Hepatocyte (in vitro differentiated cells): ENCODE data around the gene PDE4B. TPM values are rescaled to one million over a fixed set of nuclear protein-coding genes. Genes with fewer than 3 reads are reported as not detected.

Experiments used
- DNase-seq: peaks from one replicate; pipeline ENCODE4 v3.0.0-alpha.2; 2016; ENCODE audit warnings: low spot score
- H2AFZ ChIP-seq: fragments of 200-600 bp; sonication (generic); 2 replicates; pipeline ENCODE4 v1.6.0; 2016; ENCODE audit warnings: antibody characterized with exemption, mild to moderate bottlenecking
- H3K27ac ChIP-seq: fragments of 200-600 bp; sonication (generic); 2 replicates; pipeline ENCODE4 v1.5.1; 2016; ENCODE audit warnings: mild to moderate bottlenecking
- H3K27me3 ChIP-seq: fragments of 200-600 bp; sonication (generic); 2 replicates; pipeline ENCODE4 v1.6.1; 2016
- H3K36me3 ChIP-seq: fragments of 200-600 bp; sonication (generic); replicated peaks from 2 replicates; pipeline ENCODE4 v1.5.1; 2016; ENCODE audit warnings: low read depth; ENCODE audit not compliant: insufficient read depth
- H3K4me1 ChIP-seq: fragments of 200-600 bp; sonication (generic); 2 replicates; pipeline ENCODE4 v1.5.1; 2016; ENCODE audit warnings: mild to moderate bottlenecking, moderate library complexity; ENCODE audit not compliant: insufficient read depth
- H3K4me2 ChIP-seq: fragments of 200-600 bp; sonication (generic); 2 replicates; pipeline ENCODE4 v1.6.0; 2016
- H3K4me3 ChIP-seq: fragments of 200-600 bp; sonication (generic); 2 replicates; pipeline ENCODE4 v1.5.1; 2016; ENCODE audit warnings: mild to moderate bottlenecking
- H3K79me2 ChIP-seq: fragments of 200-600 bp; sonication (generic); 2 replicates; pipeline ENCODE4 v1.6.0; 2017; ENCODE audit warnings: mild to moderate bottlenecking
- H3K9me2 ChIP-seq: fragments of 200-600 bp; sonication (generic); replicated peaks from 2 replicates; pipeline ENCODE4 v1.6.0; 2017; ENCODE audit warnings: mild to moderate bottlenecking; ENCODE audit not compliant: insufficient read depth
- H3K9me3 ChIP-seq: fragments of 200-600 bp; sonication (generic); 2 replicates; pipeline ENCODE4 v1.5.1; 2016; ENCODE audit warnings: low read depth, mild to moderate bottlenecking
- H4K20me1 ChIP-seq: fragments of 200-600 bp; sonication (generic); 2 replicates; pipeline ENCODE4 v1.6.0; 2016; ENCODE audit warnings: mild to moderate bottlenecking; ENCODE audit not compliant: insufficient read depth, poor library complexity, severe bottlenecking
- EZH2 ChIP-seq: fragments of 200-600 bp; sonication (generic); IDR thresholded peaks from 2 replicates; pipeline ENCODE4 v1.6.1; 2016; ENCODE audit warnings: antibody characterized with exemption, mild to moderate bottlenecking, borderline replicate concordance
- EZH2phosphoT487 ChIP-seq: fragments of 200-600 bp; sonication (generic); IDR thresholded peaks from one replicate; pipeline ENCODE4 v1.6.1; 2018; ENCODE audit warnings: antibody characterized with exemption, mild to moderate bottlenecking, low read depth, moderate library complexity; ENCODE audit not compliant: unreplicated experiment, severe bottlenecking
- WGBS: methylation state at CpG from one replicate; pipeline ENCODE4 v1.1.6; 2016; ENCODE audit warnings: low lambda C conversion rate; ENCODE audit errors: missing lambda C conversion rate; 5-methylcytosine and 5-hydroxymethylcytosine counted together
- polyA plus RNA-seq: library from polyadenylated mRNA; unstranded; fragments of >200 nt; fragmentation: Nextera tagmentation; extraction: Ambion mirVana; gene quantifications from 2 replicates; pipeline ENCODE4 v1.2.1, GENCODE V29; 2016
- total RNA-seq: library from RNA; depleted of rRNA; stranded (reverse); fragments of >200 nt; gene quantifications from 2 replicates; pipeline ENCODE4 v1.2.3, GENCODE V29; 2014
- TF ChIP-seq, protein P1 (sequence below): fragments of 200-600 bp; sonication (generic); IDR thresholded peaks from 2 replicates; pipeline ENCODE4 v1.5.1; 2016; ENCODE audit warnings: antibody characterized with exemption, mild to moderate bottlenecking; ENCODE audit not compliant: poor library complexity

Gene PDE4B
- total and polyA plus RNA-seq, 2 experiments from 2014 or later, result 1.8 to 3.4 TPM

DNA sequence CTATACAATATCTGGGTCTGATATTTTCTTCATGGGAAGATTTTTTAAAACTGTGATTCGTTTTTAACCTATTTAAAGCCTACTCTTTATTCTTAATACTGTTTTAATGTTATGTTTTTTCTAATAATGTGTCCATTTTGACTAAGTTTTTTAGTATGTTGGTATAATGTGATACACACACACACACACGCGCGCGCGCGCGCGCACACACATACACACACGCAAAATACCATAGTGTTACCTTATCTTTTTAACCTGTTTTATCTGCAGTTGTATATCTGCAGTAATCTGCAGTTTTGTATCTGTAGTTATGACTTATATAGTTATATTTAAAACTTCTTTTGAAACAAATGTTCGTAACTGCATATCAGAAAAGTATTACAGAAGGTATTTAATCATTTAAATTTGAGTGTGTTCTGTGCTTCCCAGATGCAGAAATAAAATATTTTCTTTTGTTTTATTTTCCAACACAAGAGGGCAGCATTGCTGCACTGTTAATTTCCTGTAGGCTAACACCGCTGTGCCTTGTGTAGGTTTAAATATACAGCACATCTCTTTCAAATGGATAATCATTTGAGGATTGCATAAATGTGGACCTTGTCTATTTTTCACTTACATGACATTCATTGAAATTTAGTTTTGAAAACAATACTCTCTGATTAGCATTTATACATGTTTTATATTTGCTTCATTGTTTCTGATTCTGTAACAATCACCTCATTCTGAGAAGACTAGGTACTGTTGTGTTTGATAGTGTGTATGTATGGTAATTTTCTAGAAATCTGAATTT lies 166.1 kb downstream of the PDE4B start:
- no peaks in the 10 kb centered on the region for H3K9me3 ChIP-seq
- no peaks in the 10 kb centered on the region for H3K79me2 ChIP-seq
- TF ChIP-seq, protein P1, sequence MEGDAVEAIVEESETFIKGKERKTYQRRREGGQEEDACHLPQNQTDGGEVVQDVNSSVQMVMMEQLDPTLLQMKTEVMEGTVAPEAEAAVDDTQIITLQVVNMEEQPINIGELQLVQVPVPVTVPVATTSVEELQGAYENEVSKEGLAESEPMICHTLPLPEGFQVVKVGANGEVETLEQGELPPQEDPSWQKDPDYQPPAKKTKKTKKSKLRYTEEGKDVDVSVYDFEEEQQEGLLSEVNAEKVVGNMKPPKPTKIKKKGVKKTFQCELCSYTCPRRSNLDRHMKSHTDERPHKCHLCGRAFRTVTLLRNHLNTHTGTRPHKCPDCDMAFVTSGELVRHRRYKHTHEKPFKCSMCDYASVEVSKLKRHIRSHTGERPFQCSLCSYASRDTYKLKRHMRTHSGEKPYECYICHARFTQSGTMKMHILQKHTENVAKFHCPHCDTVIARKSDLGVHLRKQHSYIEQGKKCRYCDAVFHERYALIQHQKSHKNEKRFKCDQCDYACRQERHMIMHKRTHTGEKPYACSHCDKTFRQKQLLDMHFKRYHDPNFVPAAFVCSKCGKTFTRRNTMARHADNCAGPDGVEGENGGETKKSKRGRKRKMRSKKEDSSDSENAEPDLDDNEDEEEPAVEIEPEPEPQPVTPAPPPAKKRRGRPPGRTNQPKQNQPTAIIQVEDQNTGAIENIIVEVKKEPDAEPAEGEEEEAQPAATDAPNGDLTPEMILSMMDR, result peak; percentile 72
- no peak for TF ChIP-seq EZH2
- H2AFZ ChIP-seq, result no peak overlapping the region
- H3K27ac ChIP-seq, result no peak overlapping the region
- no peaks in the 10 kb centered on the region for H3K9me2 ChIP-seq
- DNase-seq, result peak; percentile 59
- H3K27me3 ChIP-seq, result no peaks in the 10 kb centered on the region
- H3K4me2 ChIP-seq, result no peak overlapping the region
- no peak overlapping the region for H3K4me3 ChIP-seq
- no peaks in the 10 kb centered on the region for H3K36me3 ChIP-seq
- WGBS, result 64% methylated on average over 12 of the region's 12 CpGs
- H4K20me1 ChIP-seq, result no peaks in the 10 kb centered on the region
- peaks cover 6% of the 10 kb centered on the region for H3K4me1 ChIP-seq

DNA sequence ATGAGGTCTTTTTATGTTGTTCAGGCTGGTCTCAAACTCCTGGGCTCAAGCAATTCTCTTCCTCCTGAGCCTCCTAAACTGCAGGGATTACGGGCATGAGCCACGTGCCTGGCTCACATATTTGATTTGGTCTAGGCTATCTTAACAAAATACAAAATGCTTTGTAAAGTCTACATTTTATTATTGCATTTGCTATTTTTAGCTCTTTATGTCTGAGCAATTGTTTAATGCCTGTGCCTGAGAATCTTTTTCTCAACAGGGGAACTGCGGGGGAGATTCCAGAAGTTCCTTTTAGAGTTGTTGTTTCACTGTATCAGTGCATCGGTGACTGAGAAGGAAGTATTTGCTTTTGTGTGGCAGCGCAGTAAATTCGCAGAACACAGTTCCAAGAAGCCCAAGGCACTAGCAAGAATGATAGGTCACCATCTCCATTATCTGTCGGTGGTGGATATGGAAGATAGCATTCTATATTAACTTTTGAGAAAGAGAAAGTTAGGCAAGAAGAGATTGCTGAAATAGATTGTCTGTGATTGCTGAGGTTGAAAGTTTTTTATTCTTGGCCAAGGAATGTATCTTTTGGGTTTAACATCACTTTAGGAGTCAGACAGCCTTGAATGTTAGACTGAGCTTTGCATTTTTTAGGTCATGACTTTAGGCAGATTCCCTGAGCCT lies 167.3 kb downstream of the PDE4B start:
- Histone ChIP-seq H3K36me3 (no peaks in the 10 kb centered on the region), H3K9me2 (no peaks in the 10 kb centered on the region), H3K27ac (peak overlapping the region; percentile 9), H2AFZ (peak overlapping the region; percentile 31), H3K9me3 (no peaks in the 10 kb centered on the region), H3K4me2 (peak overlapping the region; percentile 45), H3K4me3 (no peak overlapping the region), H3K27me3 (no peaks in the 10 kb centered on the region), H3K79me2 (no peaks in the 10 kb centered on the region), H4K20me1 (no peaks in the 10 kb centered on the region), H3K4me1 (peaks cover 6% of the 10 kb centered on the region)
- WGBS, result 49% methylated on average over 7 of the region's 7 CpGs
- DNase-seq, result peak; percentile 15
- TF ChIP-seq, protein P1, result no peak
- no peak for TF ChIP-seq EZH2
- no peak for TF ChIP-seq EZH2phosphoT487

DNA sequence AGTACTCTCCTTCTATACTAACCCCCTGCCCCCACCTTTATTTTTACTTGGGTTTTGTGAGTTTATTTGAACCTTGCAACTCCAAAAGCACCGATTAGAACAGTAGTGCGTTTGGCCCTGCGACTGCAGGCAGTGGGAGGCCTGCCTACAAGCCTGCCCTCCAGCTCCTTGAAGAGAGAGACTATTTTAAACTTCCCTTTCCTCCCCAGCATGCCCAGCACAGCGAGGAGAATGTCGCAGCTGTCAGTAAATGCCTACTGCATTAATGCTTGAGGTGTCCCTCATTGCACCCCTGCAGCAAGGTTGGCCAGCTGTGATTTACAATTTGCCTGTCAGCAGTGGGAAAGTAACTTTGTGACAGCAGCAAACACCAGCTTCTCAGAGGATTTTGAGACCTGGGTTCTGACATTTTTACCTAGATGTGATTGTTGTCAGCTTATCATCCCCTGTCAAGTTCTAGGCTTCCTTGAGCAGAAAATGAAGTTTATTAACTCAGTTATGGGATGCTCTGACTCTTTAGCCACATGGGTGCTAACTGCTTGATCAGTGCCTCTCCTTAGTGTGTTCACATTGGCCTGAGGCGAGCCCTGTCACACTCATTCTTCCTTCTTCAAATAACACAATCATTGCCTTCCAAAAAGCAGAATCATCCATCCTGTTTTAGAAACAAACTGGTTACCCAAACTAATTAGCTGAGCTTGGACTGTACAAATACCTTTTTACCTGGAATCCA lies 170.6 kb downstream of the PDE4B start:
- no peaks in the 10 kb centered on the region for H3K27me3 ChIP-seq
- no peaks in the 10 kb centered on the region for H3K9me3 ChIP-seq
- H3K4me1 ChIP-seq, result peaks cover 6% of the 10 kb centered on the region
- WGBS, result 88% methylated on average over 6 of the region's 6 CpGs
- H3K79me2 ChIP-seq, result no peaks in the 10 kb centered on the region
- H3K4me2 ChIP-seq, result no peak overlapping the region
- TF ChIP-seq EZH2 (no peak), EZH2phosphoT487 (no peak)
- TF ChIP-seq, protein P1, result no peak
- no peak for DNase-seq
- H2AFZ ChIP-seq, result no peak overlapping the region
- H3K4me3 ChIP-seq, result no peak overlapping the region
- no peaks in the 10 kb centered on the region for H3K9me2 ChIP-seq
- H4K20me1 ChIP-seq, result no peaks in the 10 kb centered on the region
- H3K36me3 ChIP-seq, result no peaks in the 10 kb centered on the region
- H3K27ac ChIP-seq, result no peak overlapping the region
